HG03108 (cell line): ENCODE measurements around the gene SMAD3.
"Not testable (repeated sequence)": the region's sequence is repeated elsewhere in the genome, so short reads cannot be mapped to it uniquely, and the experiment has no call there.

Source experiments
- ATAC-seq: cut with Tn5 transposase; IDR thresholded peaks from one replicate; pipeline ENCODE4 v1.9.1; 2021; ENCODE audit warnings: moderate library complexity; ENCODE audit not compliant: unreplicated experiment

The SMAD3 gene

GRCh38 chr15:67108122-67108961 is 42.9 kb downstream of the SMAD3 start:
- no peak for ATAC-seq

GRCh38 chr15:67109141-67110034 is 44.0 kb downstream of the SMAD3 start:
- ATAC-seq = peak; percentile 56

- no peak for ATAC-seq
Observed at GRCh38 chr15:67110361-67110781, 45.0 kb downstream of the SMAD3 start.

GRCh38 chr15:67110958-67111864 is 45.8 kb downstream of the SMAD3 start:
- ATAC-seq = no peak

GRCh38 chr15:67114046-67114445 is 48.6 kb downstream of the SMAD3 start:
- ATAC-seq = no peak

GRCh38 chr15:67114846-67115585 is 49.6 kb downstream of the SMAD3 start:
- ATAC-seq = no peak

GRCh38 chr15:67115586-67115969 is 50.2 kb downstream of the SMAD3 start:
- no peak for ATAC-seq

- ATAC-seq = no peak
Observed at GRCh38 chr15:67116742-67117141, 51.3 kb downstream of the SMAD3 start.

- no peak for ATAC-seq
Observed at GRCh38 chr15:67117370-67117769, 52.0 kb downstream of the SMAD3 start.

- ATAC-seq = no peak
Observed at GRCh38 chr15:67118808-67119207, 53.4 kb downstream of the SMAD3 start.

GRCh38 chr15:67119238-67119846 is 53.9 kb downstream of the SMAD3 start:
- no peak for ATAC-seq

GRCh38 chr15:67120009-67120838 is 54.8 kb downstream of the SMAD3 start:
- no peak for ATAC-seq

GRCh38 chr15:67120839-67121643 is 55.6 kb downstream of the SMAD3 start:
- peak; percentile 84 for ATAC-seq

GRCh38 chr15:67121644-67122605 is 56.5 kb downstream of the SMAD3 start:
- ATAC-seq = no peak

- ATAC-seq = not testable (repeated sequence)
Observed at GRCh38 chr15:67122816-67123215, 57.4 kb downstream of the SMAD3 start.

- ATAC-seq = not testable (repeated sequence)
Observed at GRCh38 chr15:67123291-67123690, 57.9 kb downstream of the SMAD3 start.

GRCh38 chr15:67124111-67124510 is 58.7 kb downstream of the SMAD3 start:
- no peak for ATAC-seq
